GM12864 (cell line): ENCODE measurements around the gene CALR.
"Not testable (repeated sequence)": the region's sequence is repeated elsewhere in the genome, so short reads cannot be mapped to it uniquely, and the experiment has no call there.

ENCODE experiments used
- DNase-seq: peaks from one replicate; pipeline ENCODE4 v3.0.0-alpha.2; 2011; ENCODE audit warnings: low read depth
- H3K4me3 ChIP-seq: 2 replicates; pipeline ENCODE4 v1.5.1; 2011; ENCODE audit warnings: mild to moderate bottlenecking, low read depth, low read length, control low read depth
- CTCF ChIP-seq: IDR thresholded peaks from 2 replicates; pipeline ENCODE4 v1.5.1; 2011; ENCODE audit warnings: low read depth, mild to moderate bottlenecking, moderate library complexity, low read length, control low read depth, inconsistent platforms; ENCODE audit errors: missing control alignments

CALR gene

DNA sequence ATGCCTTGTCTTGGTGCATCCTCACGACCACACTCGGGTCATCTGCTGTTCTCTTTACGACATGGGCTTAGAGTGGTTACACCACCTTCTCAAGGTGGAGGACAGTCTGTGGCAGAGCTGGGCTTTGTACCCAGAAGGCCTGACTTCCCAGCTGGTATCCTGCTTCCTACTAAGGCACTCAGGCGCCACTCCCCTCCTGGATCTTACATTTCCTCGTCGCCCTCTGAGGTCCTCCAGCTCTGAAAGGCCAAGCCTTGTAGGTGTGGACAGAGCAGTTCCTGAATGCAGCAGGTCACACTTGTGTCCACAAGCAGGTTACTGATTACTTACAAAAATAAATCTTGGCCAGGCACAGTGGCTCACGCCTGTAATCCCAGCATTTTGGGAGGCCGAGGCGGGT, 31.2 kb upstream of the CALR start:
- H3K4me3 ChIP-seq, result no peak overlapping the region
- no peak for DNase-seq
- TF ChIP-seq CTCF, result no peak

GRCh38 chr19:12912571-12912970, 25.8 kb upstream of the CALR start:
- no peak for DNase-seq
- H3K4me3 ChIP-seq, result no peak overlapping the region

DNA sequence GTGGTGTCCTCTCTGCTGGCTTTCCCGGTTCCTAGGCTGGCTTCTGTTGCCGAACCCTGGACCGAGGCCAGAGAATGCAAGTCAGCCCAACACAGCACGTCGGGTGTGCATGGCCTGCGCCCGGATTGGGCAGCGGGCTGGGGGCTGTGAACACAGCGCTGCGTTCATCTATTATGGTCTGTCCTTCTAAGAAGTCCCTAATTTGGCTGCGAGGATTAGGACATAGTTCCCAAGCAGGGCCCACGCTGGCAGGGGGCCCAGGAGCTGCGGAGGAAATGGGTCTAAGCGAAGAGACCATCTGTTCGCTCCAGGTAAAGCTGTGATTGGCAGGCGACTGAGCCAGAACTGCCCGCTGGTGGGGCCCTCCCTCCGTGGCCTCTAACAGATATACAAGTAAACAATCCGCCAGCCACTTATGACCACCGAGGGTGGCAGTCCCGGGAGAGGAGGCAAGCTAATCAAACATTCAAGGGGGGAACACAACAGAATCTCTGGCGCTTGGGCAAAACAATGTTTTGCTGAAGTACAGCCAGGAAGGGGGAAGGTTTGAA, 25.3 kb upstream of the CALR start:
- no peak overlapping the region for H3K4me3 ChIP-seq
- DNase-seq, result no peak
- no peak for TF ChIP-seq CTCF

More at GRCh38 chr19:12912571-12912970, 25.8 kb upstream of the CALR start:
- TF ChIP-seq CTCF, result no peak

GRCh38 chr19:12913851-12914690, 24.3 kb upstream of the CALR start:
- TF ChIP-seq CTCF, result no peak
- no peak for DNase-seq
- no peak overlapping the region; the same call in 1 of the 2 replicates for H3K4me3 ChIP-seq

- H3K4me3 ChIP-seq, DNase-seq: not testable (repeated sequence)
These were observed 22.5 kb upstream of the CALR start for GRCh38 chr19:12915860-12916259.

- no peak for DNase-seq
- no peak overlapping the region for H3K4me3 ChIP-seq
- TF ChIP-seq CTCF, result no peak
These were observed 20.2 kb upstream of the CALR start for GRCh38 chr19:12918253-12918652.

DNA sequence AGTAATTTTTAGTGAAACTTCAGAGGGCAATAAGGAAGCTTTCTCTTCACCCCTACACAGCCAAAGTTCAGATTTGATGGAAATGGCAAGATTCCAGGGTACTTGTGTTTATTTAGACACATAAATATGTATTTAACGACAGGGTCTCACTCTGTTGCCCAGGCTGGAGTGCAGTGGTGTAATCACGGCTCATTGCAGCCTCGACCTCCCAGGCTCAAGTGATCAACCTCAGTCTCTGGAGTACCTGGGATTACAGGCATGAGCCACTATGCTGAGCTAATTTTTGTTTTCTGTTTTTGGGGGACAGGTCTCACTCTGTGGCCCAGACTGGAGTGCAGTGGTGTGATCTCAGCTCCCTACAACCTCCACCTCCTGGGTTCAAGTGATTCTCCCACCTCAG, 17.4 kb upstream of the CALR start:
- H3K4me3 ChIP-seq, result no peak overlapping the region
- no peak for TF ChIP-seq CTCF
- no peak for DNase-seq
